Peyer's patch (tissue), 4 donors: ENCODE data around the gene BHLHE40.

Experiments
- CTCF ChIP-seq, 6 experiments: fragments of 450-650 bp in 4 of 6; fragments of 200-600 bp in 2 of 6; sonication (generic) in 1 of 6; IDR thresholded peaks; one replicate each; pipeline ENCODE4 v1.5.1; 2017 to 2019; ENCODE audit warnings: antibody characterized with exemption in 6 of 6, mild to moderate bottlenecking in 3 of 6, moderate library complexity in 1 of 6
- POLR2A ChIP-seq, 2 donors: fragments of 450-650 bp; IDR thresholded peaks; one replicate each; pipeline ENCODE4 v1.5.1; 2017; ENCODE audit warnings: antibody characterized with exemption in 2 of 2, mild to moderate bottlenecking in 2 of 2, moderate library complexity in 2 of 2

- TF ChIP-seq CTCF (IDR thresholded peaks at IDR 0.05) (no peak), POLR2A (IDR thresholded peaks at IDR 0.05) (no peak)
Measured at GRCh38 chr3:4957978-4958377, 21.3 kb upstream of the BHLHE40 start.
